Measurements from ENCODE around the gene IGFBP5. TPM values are rescaled to one million over a fixed set of nuclear protein-coding genes. Genes with fewer than 3 reads are reported as not detected.

Gene IGFBP5
- total RNA-seq, 1 experiment from 2014 or later = 157 TPM

- DNase-seq (no peak), ATAC-seq (no peak)
- no TSS peak for BruUV-seq (replicated peaks)
- POLR2A ChIA-PET (ENCODE audit: unreplicated experiment) = no interaction called here
- Histone ChIP-seq H3K4me3 (ENCODE audit: low read length) (no peak overlapping the region), H3K4me2 (ENCODE audit: low read length) (no peak overlapping the region), H3K9me3 (ENCODE audit: low read length) (no peaks in the 10 kb centered on the region), H3K27ac (ENCODE audit: low read length) (no peak overlapping the region), H2AFZ (ENCODE audit: low read length) (no peak overlapping the region), H3K27me3 (ENCODE audit: low read length) (no peaks in the 10 kb centered on the region), H3F3A (ENCODE audit: low read length, unreplicated experiment) (no peaks in the 10 kb centered on the region), H3K36me3 (ENCODE audit: low read depth, low read length) (no peaks in the 10 kb centered on the region), H3K9me2 (replicated peaks; ENCODE audit: low read length) (peaks cover 5% of the 10 kb centered on the region; the same call in 1 of the 2 replicates), H3K4me1 (ENCODE audit: insufficient read depth, low read length) (0 out of 2 replicates have a peak, but pooled peaks cover 6% of the 10 kb centered on the region), H3K79me2 (ENCODE audit: low read length) (no peaks in the 10 kb centered on the region), H3K9ac (ENCODE audit: low read length) (no peak overlapping the region), H4K20me1 (ENCODE audit: low read length) (no peaks in the 10 kb centered on the region)
- no peak for TF ChIP-seq EZH2phosphoT487 (IDR thresholded peaks at IDR 0.05; ENCODE audit: borderline replicate concordance, low read length)
- intact Hi-C loops (cut with micrococcal nuclease) = no loop called here
- CTCF ChIA-PET = no interaction called here
Observed at GRCh38 chr2:216724190-216724589, 28.8 kb upstream of the IGFBP5 start.

GRCh38 chr2:216721141-216721540, 25.8 kb upstream of the IGFBP5 start:
- 0 out of 2 replicates have a peak, but pooled peaks cover 2% of the 10 kb centered on the region for H3K4me1 ChIP-seq (ENCODE audit: insufficient read depth, low read length)
- H4K20me1 ChIP-seq (ENCODE audit: low read length) = no peaks in the 10 kb centered on the region
- BruUV-seq (replicated peaks) = no TSS peak
- no peak for DNase-seq
- H3F3A ChIP-seq (ENCODE audit: low read length, unreplicated experiment) = no peaks in the 10 kb centered on the region
- no peak for TF ChIP-seq EZH2 (IDR thresholded peaks at IDR 0.05; ENCODE audit: low read length, unreplicated experiment)
- no peak for TF ChIP-seq CTCF (conservative IDR thresholded peaks at IDR 0.05; ENCODE audit: low read depth, low read length)
- no peak for TF ChIP-seq EZH2phosphoT487 (IDR thresholded peaks at IDR 0.05; ENCODE audit: borderline replicate concordance, low read length)
- intact Hi-C loops (cut with micrococcal nuclease) = no loop called here
- H3K9me2 ChIP-seq (replicated peaks; ENCODE audit: low read length) = no peaks in the 10 kb centered on the region
- no peak overlapping the region for H3K4me2 ChIP-seq (ENCODE audit: low read length)
- ATAC-seq = no peak
- H3K4me3 ChIP-seq (ENCODE audit: low read length) = no peak overlapping the region
- no peaks in the 10 kb centered on the region for H3K79me2 ChIP-seq (ENCODE audit: low read length)
- H3K9me3 ChIP-seq (ENCODE audit: low read length) = no peaks in the 10 kb centered on the region
- H3K27ac ChIP-seq (ENCODE audit: low read length) = no peak overlapping the region
- no peaks in the 10 kb centered on the region for H3K36me3 ChIP-seq (ENCODE audit: low read depth, low read length)
- H2AFZ ChIP-seq (ENCODE audit: low read length) = no peak overlapping the region
- H3K9ac ChIP-seq (ENCODE audit: low read length) = no peak overlapping the region
- no peaks in the 10 kb centered on the region for H3K27me3 ChIP-seq (ENCODE audit: low read length)
- ChIA-PET POLR2A (ENCODE audit: unreplicated experiment) (no interaction called here), CTCF (no interaction called here)

- POLR2A ChIA-PET (ENCODE audit: unreplicated experiment) = no interaction called here
- Histone ChIP-seq H3F3A (ENCODE audit: low read length, unreplicated experiment) (no peaks in the 10 kb centered on the region), H3K36me3 (ENCODE audit: low read depth, low read length) (no peaks in the 10 kb centered on the region), H3K9me2 (replicated peaks; ENCODE audit: low read length) (no peaks in the 10 kb centered on the region), H3K27me3 (ENCODE audit: low read length) (no peaks in the 10 kb centered on the region), H3K9ac (ENCODE audit: low read length) (no peak overlapping the region), H3K27ac (ENCODE audit: low read length) (no peak overlapping the region), H3K9me3 (ENCODE audit: low read length) (no peaks in the 10 kb centered on the region), H4K20me1 (ENCODE audit: low read length) (no peaks in the 10 kb centered on the region), H3K4me2 (ENCODE audit: low read length) (no peak overlapping the region), H3K4me3 (ENCODE audit: low read length) (no peak overlapping the region), H2AFZ (ENCODE audit: low read length) (no peak overlapping the region), H3K79me2 (ENCODE audit: low read length) (no peaks in the 10 kb centered on the region), H3K4me1 (ENCODE audit: insufficient read depth, low read length) (0 out of 2 replicates have a peak, but pooled peaks cover 4% of the 10 kb centered on the region)
- ATAC-seq = no peak
- BruUV-seq (replicated peaks) = no TSS peak
- CTCF ChIA-PET = no interaction called here
- no peak for DNase-seq
- TF ChIP-seq EZH2phosphoT487 (IDR thresholded peaks at IDR 0.05; ENCODE audit: borderline replicate concordance, low read length) = no peak
- TF ChIP-seq EZH2 (IDR thresholded peaks at IDR 0.05; ENCODE audit: low read length, unreplicated experiment) = no peak
- intact Hi-C loops (cut with micrococcal nuclease) = no loop called here
Observed at GRCh38 chr2:216720722-216721121, 25.4 kb upstream of the IGFBP5 start.

All from PC-3 (cell line).